Lower lobe of right lung (tissue), 2 donors: ENCODE results near the gene TTLL9. TPM values are rescaled to one million over a fixed set of nuclear protein-coding genes. Genes with fewer than 3 reads are reported as not detected.

Experiments
- ATAC-seq, 2 donors: fragments of 200-7000 bp; cut with Tn5 transposase; one replicate each; pipeline ENCODE4 v1.9.1; 2020 to 2022; ENCODE audit warnings: mild to moderate bottlenecking in 2 of 2, moderate library complexity in 2 of 2
- DNase-seq: peaks from one replicate; pipeline ENCODE4 v3.0.0-alpha.2; 2020
- H3K27ac ChIP-seq: fragments of 200-600 bp; one replicate; pipeline ENCODE4 v1.8.0; 2022
- H3K27me3 ChIP-seq: fragments of 200-600 bp; one replicate; pipeline ENCODE4 v1.8.0; 2022; ENCODE audit warnings: low read depth
- H3K36me3 ChIP-seq: fragments of 200-600 bp; one replicate; pipeline ENCODE4 v1.8.0; 2022; ENCODE audit warnings: mild to moderate bottlenecking
- H3K4me1 ChIP-seq: fragments of 200-600 bp; one replicate; pipeline ENCODE4 v1.8.0; 2022
- H3K4me3 ChIP-seq: fragments of 200-600 bp; one replicate; pipeline ENCODE4 v1.8.0; 2022; ENCODE audit warnings: mild to moderate bottlenecking
- H3K9me3 ChIP-seq: fragments of 200-600 bp; one replicate; pipeline ENCODE4 v1.8.0; 2022
- CTCF ChIP-seq: fragments of 200-600 bp; IDR thresholded peaks from one replicate; pipeline ENCODE4 v1.8.0; 2022; ENCODE audit warnings: antibody characterized with exemption, mild to moderate bottlenecking
- intact Hi-C: fragments of 100-400 bp; cut with DNase I; formaldehyde crosslinking; loops from one replicate; pipeline ENCODE4 v1.11.0; 2022
- total RNA-seq: library from RNA; stranded (reverse); fragmentation: NEBNext Ultra II Directional; extraction: Animal tissue kit (Norgen Biotek cat#: 25700); gene quantifications from one replicate; pipeline ENCODE4 v1.2.1, GENCODE V29; 2021
- donor health status: DM: no; HTN: yes; CAD: no; lungs with severe emphysema.

TTLL9 gene
- total RNA-seq, 1 donor from 2014 or later: 5.9 TPM

- DNase-seq (no peak), ATAC-seq (no peak)
- Histone ChIP-seq H3K27ac (no peak overlapping the region), H3K36me3 (no peaks in the 10 kb centered on the region), H3K4me1 (no peaks in the 10 kb centered on the region), H3K27me3 (no peaks in the 10 kb centered on the region), H3K9me3 (no peaks in the 10 kb centered on the region), H3K4me3 (no peak overlapping the region)
- no peak for TF ChIP-seq CTCF
- intact Hi-C loops: no loop called here
Observed at GRCh38 chr20:31903627-31904386, 33.4 kb downstream of the TTLL9 start.

- intact Hi-C loops: no loop called here
- Histone ChIP-seq H3K4me3 (no peak overlapping the region), H3K27ac (no peak overlapping the region), H3K4me1 (no peaks in the 10 kb centered on the region), H3K36me3 (no peaks in the 10 kb centered on the region), H3K9me3 (no peaks in the 10 kb centered on the region), H3K27me3 (no peaks in the 10 kb centered on the region)
- TF ChIP-seq CTCF: no peak
- ATAC-seq: no peak
- no peak for DNase-seq
Observed at GRCh38 chr20:31906001-31906400, 35.6 kb downstream of the TTLL9 start.

GRCh38 chr20:31907046-31907445 lies 36.6 kb downstream of the TTLL9 start:
- Histone ChIP-seq H3K27ac (no peak overlapping the region), H3K27me3 (no peaks in the 10 kb centered on the region), H3K4me1 (no peaks in the 10 kb centered on the region), H3K4me3 (no peak overlapping the region), H3K9me3 (no peaks in the 10 kb centered on the region), H3K36me3 (no peaks in the 10 kb centered on the region)
- ATAC-seq (no peak), DNase-seq (no peak)
- no peak for TF ChIP-seq CTCF
- intact Hi-C loops: no loop called here

GRCh38 chr20:31908016-31908415 lies 37.6 kb downstream of the TTLL9 start:
- ATAC-seq: peak in 1 of 2 donors; percentile 30
- no peak overlapping the region for H3K4me3 ChIP-seq
- no peak overlapping the region for H3K27ac ChIP-seq
- no peaks in the 10 kb centered on the region for H3K36me3 ChIP-seq
- no peak for DNase-seq
- no peak for TF ChIP-seq CTCF
- H3K27me3 ChIP-seq: no peaks in the 10 kb centered on the region
- H3K4me1 ChIP-seq: no peaks in the 10 kb centered on the region
- intact Hi-C loops: no loop called here
- no peaks in the 10 kb centered on the region for H3K9me3 ChIP-seq

GRCh38 chr20:31908424-31908823 lies 38.0 kb downstream of the TTLL9 start:
- no peaks in the 10 kb centered on the region for H3K4me1 ChIP-seq
- intact Hi-C loops: no loop called here
- DNase-seq: no peak
- no peak for TF ChIP-seq CTCF
- no peaks in the 10 kb centered on the region for H3K9me3 ChIP-seq
- H3K4me3 ChIP-seq: no peak overlapping the region
- H3K27ac ChIP-seq: no peak overlapping the region
- H3K27me3 ChIP-seq: no peaks in the 10 kb centered on the region
- ATAC-seq: peak in 1 of 2 donors; percentile 11
- no peaks in the 10 kb centered on the region for H3K36me3 ChIP-seq
